Psoas muscle (tissue), 8 donors: ENCODE measurements around the gene ERCC2. TPM values are rescaled to one million over a fixed set of nuclear protein-coding genes. Genes with fewer than 3 reads are reported as not detected.
A peak's percentile ranks its signal among the peaks of the same experiment; 100 is the strongest.

Source experiments
- ATAC-seq, 4 donors: fragments of 200-7000 bp; cut with Tn5 transposase; one replicate each; pipeline ENCODE4 v1.9.1; 2020; ENCODE audit warnings: moderate library complexity in 3 of 4, mild to moderate bottlenecking in 2 of 4
- DNase-seq, 2 donors: peaks; one replicate each; pipeline ENCODE4 v3.0.0-alpha.2; 2020
- H3K27ac ChIP-seq: fragments of 200-600 bp; one replicate; pipeline ENCODE4 v1.8.0; 2022
- H3K27me3 ChIP-seq, 3 donors: fragments of 200-600 bp in 1 of 3; one replicate each; pipeline versions ENCODE4 v1.6.1 to v1.8.0; 2013 to 2022; ENCODE audit warnings: low read length in 2 of 3, mild to moderate bottlenecking in 2 of 3, moderate library complexity in 1 of 3; ENCODE audit not compliant: insufficient read depth in 3 of 3
- H3K36me3 ChIP-seq, 2 donors: fragments of 200-600 bp in 1 of 2; one replicate each; pipeline versions ENCODE4 v1.6.1 to v1.8.0; 2013 to 2022; ENCODE audit warnings: low read depth in 1 of 2, mild to moderate bottlenecking in 1 of 2, moderate library complexity in 1 of 2; ENCODE audit not compliant: insufficient read depth in 1 of 2
- H3K4me1 ChIP-seq: fragments of 200-600 bp; one replicate; pipeline ENCODE4 v1.8.0; 2022
- H3K4me3 ChIP-seq: fragments of 200-600 bp; one replicate; pipeline ENCODE4 v1.8.0; 2022; ENCODE audit warnings: mild to moderate bottlenecking
- H3K9me3 ChIP-seq: fragments of 200-600 bp; one replicate; pipeline ENCODE4 v1.8.0; 2022
- CTCF ChIP-seq: fragments of 200-600 bp; IDR thresholded peaks from one replicate; pipeline ENCODE4 v1.8.0; 2022; ENCODE audit warnings: antibody characterized with exemption
- WGBS, 3 donors: extraction: QIAGEN DNeasy Blood & Tissue Kit; methylation state at CpG; one replicate each; pipeline versions ENCODE4 v1.1.6 to v1.1.7; 2013; 5-methylcytosine and 5-hydroxymethylcytosine counted together
- intact Hi-C, 2 donors: fragments of 100-400 bp; cut with DNase I; formaldehyde crosslinking; loops; one replicate each; pipeline versions ENCODE4 v1.11.0 to v1.14.2; 2022
- polyA plus RNA-seq, 3 donors: library from polyadenylated mRNA; stranded (reverse); fragments of 200-250 nt; gene quantifications; one replicate each; pipeline ENCODE4 v1.2.3, GENCODE V29; 2013
- total RNA-seq, 4 donors: library from RNA; stranded (reverse); fragmentation: NEBNext Ultra II Directional in 2 of 4; extraction: Animal tissue kit (Norgen Biotek cat#: 25700) in 2 of 4; gene quantifications; one replicate each; pipeline versions ENCODE4 v1.2.1 to v1.2.4, GENCODE V29; 2021 to 2023
- donor health status: healthy with polysubstance abuse.
- donor health status: DM: no; HTN: no; CAD: no; lungs with moderate emphysema.
- donor health status: Bipolar disorder and iron deficiency.
- donor health status: healthy.
- donor health status: DM: yes; HTN: yes; CAD: no.
- donor health status: DM: no; HTN: no; CAD: no.
- donor health status: DM: no; HTN: no; CAD: no.
- donor health status: DM: yes; HTN: yes; CAD: no.

ERCC2 gene
- total and polyA plus RNA-seq, 7 donors: 5.0 to 16.4 (median 9.3) TPM

GRCh38 chr19:45304141-45304926 lies 66.0 kb downstream of the ERCC2 start:
- peak in 3 of 4 donors; percentile 0 to 4 (median 1) for ATAC-seq
- no peak for DNase-seq
- no peak for TF ChIP-seq CTCF
- peaks cover 5% of the 10 kb centered on the region for H3K9me3 ChIP-seq
- H3K27me3 ChIP-seq: no peaks in the 10 kb centered on the region
- H3K4me1 ChIP-seq: peaks cover 18% of the 10 kb centered on the region
- H3K36me3 ChIP-seq: peaks cover 0 to 32% of the 10 kb centered on the region in 2 donors
- peak overlapping the region; percentile 72 for H3K27ac ChIP-seq
- WGBS, 3 donors: 38 to 63% (median 41%) methylated on average over 4 of the region's 4 CpGs
- intact Hi-C loops: no loop called here
- no peak overlapping the region for H3K4me3 ChIP-seq

- ATAC-seq (no peak), DNase-seq (no peak)
- Histone ChIP-seq H3K9me3 (peaks cover 5% of the 10 kb centered on the region), H3K27ac (no peak overlapping the region), H3K4me1 (peaks cover 18% of the 10 kb centered on the region), H3K27me3 (no peaks in the 10 kb centered on the region), H3K36me3 (peaks cover 0 to 27% of the 10 kb centered on the region in 2 donors), H3K4me3 (no peak overlapping the region)
- intact Hi-C loops: no loop called here
- TF ChIP-seq CTCF: no peak
- 83 to 98% (median 84%) methylated on average over 12 of the region's 12 CpGs for WGBS, 3 donors
Measured at GRCh38 chr19:45303269-45304060, 66.9 kb downstream of the ERCC2 start.

- 64 to 78% (median 73%) methylated on average over 23 to 27 of the region's 27 CpGs for WGBS, 3 donors
- DNase-seq (no peak), ATAC-seq (peak in 1 of 4 donors; percentile 7)
- intact Hi-C loops: no loop called here
- Histone ChIP-seq H3K36me3 (peaks cover 0 to 21% of the 10 kb centered on the region in 2 donors), H3K4me3 (no peak overlapping the region), H3K9me3 (peaks cover 5% of the 10 kb centered on the region), H3K4me1 (peaks cover 12% of the 10 kb centered on the region), H3K27me3 (no peaks in the 10 kb centered on the region), H3K27ac (peak overlapping the region; percentile 23)
- TF ChIP-seq CTCF: no peak
Measured at GRCh38 chr19:45302416-45302815, 68.0 kb downstream of the ERCC2 start.

Other genes with a start within 250 kb of the ERCC2 start
- gene NKPD1, start 209.6 kb downstream of the ERCC2 start, total RNA-seq: under 1 TPM in 3 of 4 donors, not detected in 1; 0.06 to 0.09 (median 0.08) TPM
- gene NKPD1, start 209.6 kb downstream of the ERCC2 start, polyA plus RNA-seq: under 1 TPM in 2 of 3 donors, not detected in 1; 0.08 to 0.18 TPM
- gene TRAPPC6A, start 192.3 kb downstream of the ERCC2 start, total RNA-seq: 10 to 100 TPM; 12.3 to 42.2 (median 20.6) TPM
- gene TRAPPC6A, start 192.3 kb downstream of the ERCC2 start, polyA plus RNA-seq: 10 to 100 TPM; 10.8 to 14.5 (median 12.9) TPM
- gene BLOC1S3, start 191.8 kb downstream of the ERCC2 start, total RNA-seq: 1 to 10 TPM; 4.1 to 7.8 (median 5.1) TPM
- gene BLOC1S3, start 191.8 kb downstream of the ERCC2 start, polyA plus RNA-seq: 1 to 10 TPM; 3.3 to 6.6 (median 6.5) TPM
- 1 to 10 TPM in 1 of 4 donors, under 1 TPM in 3; 0.62 to 1.3 (median 0.70) TPM for gene EXOC3L2, start 125.2 kb downstream of the ERCC2 start, total RNA-seq
- gene EXOC3L2, start 125.2 kb downstream of the ERCC2 start, polyA plus RNA-seq: under 1 TPM; 0.17 to 0.53 (median 0.28) TPM
- 10 to 100 TPM; 29.7 to 37.7 (median 34.4) TPM for gene MARK4, start 119.3 kb downstream of the ERCC2 start, total RNA-seq
- 10 to 100 TPM; 11.0 to 12.5 (median 12.4) TPM for gene MARK4, start 119.3 kb downstream of the ERCC2 start, polyA plus RNA-seq
- over 10,000 TPM in 3 of 4 donors, 1,000 to 10,000 TPM in 1; 9,755 to 16,244 (median 12,984) TPM for gene CKM, start 47.7 kb downstream of the ERCC2 start, total RNA-seq
- gene CKM, start 47.7 kb downstream of the ERCC2 start, polyA plus RNA-seq: over 10,000 TPM in 2 of 3 donors, 1,000 to 10,000 TPM in 1; 9,503 to 23,818 (median 21,473) TPM
- under 1 TPM in 2 of 4 donors, not detected in 2; 0.11 to 0.27 TPM for gene KLC3, start 29.8 kb downstream of the ERCC2 start, total RNA-seq
- gene KLC3, start 29.8 kb downstream of the ERCC2 start, polyA plus RNA-seq: under 1 TPM in 2 of 3 donors, not detected in 1; 0.03 to 0.05 TPM
- 1 to 10 TPM; 4.1 to 6.9 (median 5.8) TPM for gene PPP1R13L, start 34.5 kb upstream of the ERCC2 start, total RNA-seq
- 10 to 100 TPM in 1 of 3 donors, 1 to 10 TPM in 2; 1.8 to 21.4 (median 1.9) TPM for gene PPP1R13L, start 34.5 kb upstream of the ERCC2 start, polyA plus RNA-seq
- gene POLR1G, start 36.1 kb upstream of the ERCC2 start, total RNA-seq: 1 to 10 TPM; 6.0 to 9.6 (median 7.1) TPM
- gene POLR1G, start 36.1 kb upstream of the ERCC2 start, polyA plus RNA-seq: 10 to 100 TPM in 2 of 3 donors, 1 to 10 TPM in 1; 8.8 to 12.5 (median 11.3) TPM
- 100 to 1,000 TPM in 1 of 4 donors, 10 to 100 TPM in 3; 59.5 to 145 (median 74.2) TPM for gene ERCC1, start 53.3 kb upstream of the ERCC2 start, total RNA-seq
- 1,000 to 10,000 TPM in 1 of 3 donors, 10 to 100 TPM in 2; 84.6 to 2,153 (median 96.4) TPM for gene ERCC1, start 53.3 kb upstream of the ERCC2 start, polyA plus RNA-seq
- 1 to 10 TPM in 3 of 4 donors, under 1 TPM in 1; 0.32 to 9.4 (median 1.7) TPM for gene FOSB, start 97.4 kb upstream of the ERCC2 start, total RNA-seq
- gene FOSB, start 97.4 kb upstream of the ERCC2 start, polyA plus RNA-seq: 1 to 10 TPM in 1 of 3 donors, under 1 TPM in 2; 0.41 to 5.4 (median 0.65) TPM
- gene RTN2, start 126.5 kb upstream of the ERCC2 start, total RNA-seq: 100 to 1,000 TPM; 214 to 272 (median 242) TPM
- gene RTN2, start 126.5 kb upstream of the ERCC2 start, polyA plus RNA-seq: 100 to 1,000 TPM in 1 of 3 donors, 10 to 100 TPM in 2; 46.6 to 199 (median 85.8) TPM
- gene PPM1N, start 127.9 kb upstream of the ERCC2 start, total RNA-seq: under 1 TPM in 1 of 4 donors, not detected in 3; 0.60 TPM
- under 1 TPM; 0.29 to 0.90 (median 0.31) TPM for gene PPM1N, start 127.9 kb upstream of the ERCC2 start, polyA plus RNA-seq
- gene VASP, start 136.9 kb upstream of the ERCC2 start, total RNA-seq: 10 to 100 TPM; 14.2 to 32.8 (median 23.2) TPM
- 10 to 100 TPM; 13.5 to 76.3 (median 14.6) TPM for gene VASP, start 136.9 kb upstream of the ERCC2 start, polyA plus RNA-seq
- 10 to 100 TPM; 14.0 to 27.6 (median 17.6) TPM for gene OPA3, start 214.2 kb upstream of the ERCC2 start, total RNA-seq
- gene OPA3, start 214.2 kb upstream of the ERCC2 start, polyA plus RNA-seq: 10 to 100 TPM in 2 of 3 donors, 1 to 10 TPM in 1; 9.1 to 15.8 (median 12.4) TPM
- gene GPR4, start 231.6 kb upstream of the ERCC2 start, total RNA-seq: 1 to 10 TPM; 3.0 to 7.5 (median 3.9) TPM
- gene GPR4, start 231.6 kb upstream of the ERCC2 start, polyA plus RNA-seq: 1 to 10 TPM; 1.6 to 2.6 (median 2.4) TPM